Activated T-helper 2 cell treated with anti-CD3 and anti-CD28 coated beads, Interferon-gamma antibody, Interleukin-2, Interleukin-4, amounts not matched to agents 10 μg/mL and 5 μg/mL and 100 μg/mL, durations not matched to agents 14 hours and 24 hours and 36 hours (primary cell): Measurements from ENCODE around the gene NUDT21. TPM values are rescaled to one million over a fixed set of nuclear protein-coding genes. Genes with fewer than 3 reads are reported as not detected.
"Not testable (repeated sequence)": the region's sequence is repeated elsewhere in the genome, so short reads cannot be mapped to it uniquely, and the experiment has no call there.

ENCODE experiments used
- DNase-seq: peaks from one replicate; pipeline ENCODE4 v3.0.0; 2021; ENCODE audit warnings: low spot score
- H3K27ac Mint-ChIP-seq: one replicate; pipeline ENCODE4 v1.8.0; 2021; ENCODE audit warnings: mixed read lengths
- H3K27me3 Mint-ChIP-seq: one replicate; pipeline ENCODE4 v1.8.0; 2021; ENCODE audit warnings: low read depth, mixed read lengths
- H3K36me3 Mint-ChIP-seq: one replicate; pipeline ENCODE4 v1.8.0; 2021; ENCODE audit warnings: low read depth, mixed read lengths
- H3K4me1 Mint-ChIP-seq: one replicate; pipeline ENCODE4 v1.8.0; 2021; ENCODE audit warnings: low read depth, mixed read lengths
- H3K4me3 Mint-ChIP-seq: one replicate; pipeline ENCODE4 v1.8.0; 2021; ENCODE audit warnings: low read depth, mild to moderate bottlenecking, moderate library complexity, mixed read lengths
- H3K9me3 Mint-ChIP-seq: one replicate; pipeline ENCODE4 v1.8.0; 2021; ENCODE audit warnings: mixed read lengths
- intact Hi-C: fragments of 100-400 bp; cut with micrococcal nuclease; formaldehyde crosslinking; loops from one replicate; pipeline ENCODE4 v1.15.1; 2023
- total RNA-seq: library from RNA; stranded (reverse); gene quantifications from 2 replicates; pipeline ENCODE4 v1.2.3, GENCODE V29; 2022

Gene NUDT21
- 307 and 313 TPM in 2 replicates for total RNA-seq

DNA sequence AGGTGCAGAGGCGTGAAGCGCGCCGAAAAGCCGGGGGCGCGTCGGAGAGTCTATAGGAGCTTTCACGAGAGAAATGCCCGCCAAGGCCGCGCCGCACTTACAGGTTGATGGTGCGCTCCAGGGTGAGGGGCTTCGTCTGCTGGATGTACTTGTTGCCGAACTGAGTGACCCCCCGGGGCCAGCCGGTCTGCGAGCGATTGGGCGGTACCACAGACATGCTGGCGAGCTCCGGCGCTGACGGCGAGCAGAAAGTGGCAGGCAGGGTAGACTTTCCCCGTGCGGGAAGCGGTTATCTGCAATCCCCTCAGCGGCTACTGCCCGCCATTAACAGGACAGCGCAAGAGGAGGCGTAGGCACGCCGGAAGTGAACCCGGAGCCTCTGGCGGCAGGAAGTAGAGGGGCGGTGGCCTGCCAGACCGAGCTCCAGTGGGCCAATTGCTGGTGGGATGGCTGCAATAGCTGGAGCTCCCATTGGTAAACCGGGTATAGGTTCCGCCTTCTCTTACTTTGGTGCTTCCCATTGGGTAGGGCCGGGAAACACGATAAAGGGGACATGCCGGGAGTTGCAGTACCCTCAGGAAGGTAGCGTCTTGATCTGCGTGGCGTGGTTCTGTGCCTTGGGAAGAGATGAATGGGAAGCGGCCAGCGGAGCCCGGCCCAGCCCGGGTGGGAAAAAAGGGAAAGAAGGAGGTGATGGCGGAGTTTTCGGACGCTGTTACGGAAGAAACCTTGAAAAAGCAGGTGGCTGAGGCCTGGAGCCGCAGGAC, at the start of gene NUDT21, which contains the start of gene OGFOD1:
NUDT21 (minus strand) TSS at position 347 of the 767 bp plus-strand sequence; CDS start at position 217, 130 bp downstream.
OGFOD1 (plus strand) TSS at position 569 of the 767 bp plus-strand sequence; CDS start at position 628, 59 bp downstream.
- intact Hi-C loops, result loop anchor here (1.0 to 5.0 kb wide), 5 partner anchors 26 to 736 kb away; partner anchors contain the start of genes AMFR, BBS2, MT1X and PSME3IP1
- Mint-ChIP-seq H3K36me3 (peaks cover 75% of the 10 kb centered on the region), H3K4me3 (peak within 1 kb of the TSS; percentile 97), H3K9me3 (no peaks in the 10 kb centered on the region), H3K27me3 (no peaks in the 10 kb centered on the region), H3K27ac (peak within 1 kb of the TSS; percentile 95), H3K4me1 (peaks cover 53% of the 10 kb centered on the region)
- peak; percentile 92 for DNase-seq

GRCh38 chr16:56493815-56494214, 42.7 kb upstream of the NUDT21 start:
- no peak overlapping the region for H3K27ac Mint-ChIP-seq
- no peaks in the 10 kb centered on the region for H3K9me3 Mint-ChIP-seq
- peaks cover 10% of the 10 kb centered on the region for H3K36me3 Mint-ChIP-seq
- H3K4me1 Mint-ChIP-seq, result no peaks in the 10 kb centered on the region
- intact Hi-C loops, result no loop called here
- H3K27me3 Mint-ChIP-seq, result no peaks in the 10 kb centered on the region
- DNase-seq, result no peak
- no peak overlapping the region for H3K4me3 Mint-ChIP-seq

GRCh38 chr16:56493126-56493525, 42.0 kb upstream of the NUDT21 start:
- H3K9me3 Mint-ChIP-seq, result no peaks in the 10 kb centered on the region
- no peak overlapping the region for H3K4me3 Mint-ChIP-seq
- H3K27ac Mint-ChIP-seq, result no peak overlapping the region
- DNase-seq, result no peak
- H3K4me1 Mint-ChIP-seq, result no peaks in the 10 kb centered on the region
- intact Hi-C loops, result no loop called here
- no peaks in the 10 kb centered on the region for H3K27me3 Mint-ChIP-seq
- peaks cover 4% of the 10 kb centered on the region for H3K36me3 Mint-ChIP-seq

GRCh38 chr16:56491657-56492261, 40.6 kb upstream of the NUDT21 start:
- intact Hi-C loops, result no loop called here
- no peaks in the 10 kb centered on the region for H3K9me3 Mint-ChIP-seq
- no peak overlapping the region for H3K4me3 Mint-ChIP-seq
- no peak overlapping the region for H3K27ac Mint-ChIP-seq
- H3K36me3 Mint-ChIP-seq, result no peaks in the 10 kb centered on the region
- no peaks in the 10 kb centered on the region for H3K4me1 Mint-ChIP-seq
- H3K27me3 Mint-ChIP-seq, result no peaks in the 10 kb centered on the region
- DNase-seq, result no peak

DNA sequence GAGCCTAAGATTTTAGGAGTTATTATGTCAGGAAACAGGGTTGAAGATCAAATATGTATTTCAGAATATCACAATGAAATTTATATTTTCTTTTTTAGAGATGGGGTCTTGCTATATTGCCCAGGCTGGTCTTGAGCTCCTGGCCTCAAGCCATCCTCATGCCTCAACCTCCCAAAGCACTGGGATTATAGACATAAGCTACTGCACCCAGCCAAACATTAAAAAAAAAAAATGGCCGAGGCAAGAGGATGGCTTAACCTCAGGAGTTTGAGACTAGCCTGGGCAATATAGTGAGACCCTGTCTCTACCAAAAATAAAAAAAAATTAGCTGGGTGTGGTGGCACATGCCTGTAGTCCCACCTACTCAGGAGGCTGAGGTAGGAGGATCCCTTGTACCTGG, 37.7 kb upstream of the NUDT21 start:
- H3K4me1 Mint-ChIP-seq, intact Hi-C loops, H3K9me3 Mint-ChIP-seq, H3K27ac Mint-ChIP-seq, H3K4me3 Mint-ChIP-seq, DNase-seq, H3K36me3 Mint-ChIP-seq, H3K27me3 Mint-ChIP-seq: not testable (repeated sequence)

GRCh38 chr16:56488035-56488434, 36.9 kb upstream of the NUDT21 start:
- Mint-ChIP-seq H3K27ac (no peak overlapping the region), H3K4me1 (no peaks in the 10 kb centered on the region), H3K27me3 (no peaks in the 10 kb centered on the region), H3K9me3 (peaks cover 3% of the 10 kb centered on the region), H3K36me3 (peaks cover 7% of the 10 kb centered on the region), H3K4me3 (no peak overlapping the region)
- DNase-seq, result no peak
- intact Hi-C loops, result no loop called here

DNA sequence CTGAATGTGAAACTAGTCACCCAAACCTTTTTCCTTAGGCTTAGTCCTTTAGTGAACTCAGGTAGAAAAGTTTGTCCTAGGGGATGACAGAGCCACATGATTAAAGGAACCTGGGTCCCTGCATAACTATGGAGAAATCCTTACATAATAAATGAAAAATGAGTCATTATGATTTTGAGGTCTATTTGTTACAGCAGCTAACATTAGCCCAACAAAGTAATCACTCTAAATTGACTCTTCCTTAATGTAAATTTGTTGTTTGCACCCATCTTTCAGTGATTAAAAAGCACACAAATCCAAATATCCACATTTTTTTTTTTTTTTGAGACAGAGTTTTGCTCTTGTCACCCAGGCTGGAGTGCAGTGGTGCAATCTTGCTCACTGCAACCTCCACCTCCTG, 32.3 kb upstream of the NUDT21 start:
- Mint-ChIP-seq H3K36me3 (peaks cover 14% of the 10 kb centered on the region), H3K4me3 (no peak overlapping the region), H3K27ac (no peak overlapping the region), H3K27me3 (no peaks in the 10 kb centered on the region), H3K4me1 (peaks cover 4% of the 10 kb centered on the region), H3K9me3 (peaks cover 3% of the 10 kb centered on the region)
- intact Hi-C loops, result no loop called here
- DNase-seq, result no peak

GRCh38 chr16:56482683-56483236, 31.6 kb upstream of the NUDT21 start:
- Mint-ChIP-seq H3K9me3 (peaks cover 3% of the 10 kb centered on the region), H3K4me3 (no peak overlapping the region), H3K27ac (no peak overlapping the region), H3K27me3 (no peaks in the 10 kb centered on the region), H3K4me1 (peaks cover 4% of the 10 kb centered on the region), H3K36me3 (peaks cover 18% of the 10 kb centered on the region)
- intact Hi-C loops, result no loop called here
- no peak for DNase-seq

- Mint-ChIP-seq H3K36me3 (peaks cover 27% of the 10 kb centered on the region), H3K4me3 (no peak overlapping the region), H3K9me3 (peaks cover 3% of the 10 kb centered on the region), H3K27ac (no peak overlapping the region), H3K27me3 (no peaks in the 10 kb centered on the region), H3K4me1 (peaks cover 11% of the 10 kb centered on the region)
- intact Hi-C loops, result no loop called here
- no peak for DNase-seq
Observed at GRCh38 chr16:56481468-56482122, 30.5 kb upstream of the NUDT21 start.

GRCh38 chr16:56480776-56481467, 29.8 kb upstream of the NUDT21 start:
- peaks cover 31% of the 10 kb centered on the region for H3K36me3 Mint-ChIP-seq
- no peak overlapping the region for H3K4me3 Mint-ChIP-seq
- no peaks in the 10 kb centered on the region for H3K27me3 Mint-ChIP-seq
- no peaks in the 10 kb centered on the region for H3K9me3 Mint-ChIP-seq
- intact Hi-C loops, result no loop called here
- DNase-seq, result no peak
- peaks cover 13% of the 10 kb centered on the region for H3K4me1 Mint-ChIP-seq
- H3K27ac Mint-ChIP-seq, result no peak overlapping the region

- Mint-ChIP-seq H3K4me1 (peaks cover 13% of the 10 kb centered on the region), H3K36me3 (peaks cover 42% of the 10 kb centered on the region), H3K27ac (no peak overlapping the region), H3K9me3 (no peaks in the 10 kb centered on the region), H3K4me3 (no peak overlapping the region), H3K27me3 (no peaks in the 10 kb centered on the region)
- intact Hi-C loops, result no loop called here
- no peak for DNase-seq
Observed at GRCh38 chr16:56479469-56479868, 28.3 kb upstream of the NUDT21 start.

GRCh38 chr16:56478281-56479049, 27.3 kb upstream of the NUDT21 start:
- Mint-ChIP-seq H3K4me3 (no peak overlapping the region), H3K36me3 (peaks cover 45% of the 10 kb centered on the region), H3K27ac (no peak overlapping the region)

More at GRCh38 chr16:56478281-56479049, 27.3 kb upstream of the NUDT21 start:
- H3K4me1 Mint-ChIP-seq, result peaks cover 13% of the 10 kb centered on the region
- intact Hi-C loops, result no loop called here
- DNase-seq, result no peak
- no peaks in the 10 kb centered on the region for H3K9me3 Mint-ChIP-seq
- H3K27me3 Mint-ChIP-seq, result no peaks in the 10 kb centered on the region
